Stomach (tissue), 9 donors: ENCODE data around the gene PMEPA1. TPM values are rescaled to one million over a fixed set of nuclear protein-coding genes. Genes with fewer than 3 reads are reported as not detected.

ENCODE experiments used
- DNase-seq, 2 donors: peaks; one replicate each; pipeline versions ENCODE4 v3.0.0 to v3.0.0-alpha.2; 2013 to 2019
- H3K27ac ChIP-seq, 5 donors: fragments of 200-600 bp in 4 of 5; sonication (generic) in 4 of 5; one replicate each; pipeline ENCODE4 v1.5.1; 2013 to 2019; ENCODE audit warnings: mild to moderate bottlenecking in 1 of 5, moderate library complexity in 1 of 5
- H3K27me3 ChIP-seq, 3 donors: fragments of 200-600 bp; sonication (generic); one replicate each; pipeline ENCODE4 v1.5.1; 2017 to 2019; ENCODE audit warnings: mixed run types in 1 of 3
- H3K36me3 ChIP-seq, 4 donors: fragments of 200-600 bp; sonication (generic); 1 replicate in 3 of 4; 2 replicates in 1 of 4; pipeline ENCODE4 v1.5.1; 2016 to 2019
- H3K4me1 ChIP-seq, 4 donors: fragments of 200-600 bp; sonication (generic); one replicate each; pipeline ENCODE4 v1.5.1; 2016 to 2019
- H3K4me3 ChIP-seq, 4 donors: fragments of 200-600 bp; sonication (generic) in 3 of 4; one replicate each; pipeline ENCODE4 v1.5.1; 2016 to 2019; ENCODE audit warnings: mild to moderate bottlenecking in 1 of 4
- H3K9me3 ChIP-seq, 4 donors: fragments of 200-600 bp; sonication (generic); one replicate each; pipeline ENCODE4 v1.5.1; 2016 to 2019
- CTCF ChIP-seq, 7 experiments: fragments of 450-650 bp in 4 of 7; fragments of 200-600 bp in 3 of 7; sonication (generic) in 3 of 7; IDR thresholded peaks; one replicate each; pipeline ENCODE4 v1.5.1; 2016 to 2019; ENCODE audit warnings: antibody characterized with exemption in 7 of 7, control low read depth in 2 of 7, mild to moderate bottlenecking in 1 of 7
- EP300 ChIP-seq: sonication (generic); formaldehyde crosslinking; IDR thresholded peaks from one replicate; pipeline ENCODE4 v1.6.1; 2017; ENCODE audit warnings: antibody characterized with exemption
- POLR2A ChIP-seq, 4 donors: fragments of 450-650 bp; IDR thresholded peaks; one replicate each; pipeline ENCODE4 v1.6.1; 2016; ENCODE audit warnings: antibody characterized with exemption in 4 of 4, control low read depth in 2 of 4, mild to moderate bottlenecking in 1 of 4, moderate library complexity in 1 of 4
- POLR2AphosphoS5 ChIP-seq, 3 donors: sonication (generic); formaldehyde crosslinking; IDR thresholded peaks; one replicate each; pipeline ENCODE4 v1.6.1; 2016; ENCODE audit warnings: antibody characterized with exemption in 3 of 3
- WGBS, 5 donors: extraction: QIAGEN DNeasy Blood & Tissue Kit in 3 of 5; methylation state at CpG; one replicate each; pipeline versions ENCODE4 v1.1.5 to v1.1.7; 2013 to 2018; 5-methylcytosine and 5-hydroxymethylcytosine counted together
- intact Hi-C: fragments of 100-400 bp; cut with DNase I; formaldehyde crosslinking; loops from one replicate; pipeline ENCODE4 v1.15.1; 2023; ENCODE audit warnings: low total_unique reads
- polyA plus RNA-seq, 3 donors: library from polyadenylated mRNA; stranded (reverse); fragments of 200-250 nt; gene quantifications; one replicate each; pipeline ENCODE4 v1.2.3, GENCODE V29; 2013
- total RNA-seq, 5 donors: library from RNA; depleted of rRNA; stranded (reverse); fragments of >200 nt; gene quantifications; one replicate each; pipeline versions ENCODE4 v1.1.0 to v1.2.3, GENCODE V29; 2014 to 2016
- donor health status: healthy with polysubstance abuse.
- donor health status: Bipolar disorder and iron deficiency.
- donor health status: healthy.

PMEPA1 gene
- total and polyA plus RNA-seq, 8 donors: 5.3 to 17.2 (median 8.0) TPM; not detected in 1

- Histone ChIP-seq H3K4me1 (peaks cover 0 to 9% (median 4%) of the 10 kb centered on the region in 4 donors), H3K9me3 (no peaks in the 10 kb centered on the region), H3K27me3 (no peaks in the 10 kb centered on the region), H3K4me3 (no peak overlapping the region), H3K27ac (no peak overlapping the region), H3K36me3 (no peaks in the 10 kb centered on the region)
- 61 to 76% (median 69%) methylated on average over 11 of the region's 11 CpGs for WGBS, 5 donors
- DNase-seq: no peak
- no peak for TF ChIP-seq POLR2A (IDR thresholded peaks at IDR 0.05)
- no peak for TF ChIP-seq POLR2AphosphoS5 (IDR thresholded peaks at IDR 0.05)
- no peak for TF ChIP-seq CTCF (IDR thresholded peaks at IDR 0.05)
- no peak for TF ChIP-seq EP300
- intact Hi-C loops: no loop called here
Observed at GRCh38 chr20:57742507-57743181, 32.8 kb upstream of the PMEPA1 start.

GRCh38 chr20:57738484-57738883 is 28.7 kb upstream of the PMEPA1 start:
- WGBS, 5 donors: 12 to 34% (median 20%) methylated on average over 2 of the region's 2 CpGs
- Histone ChIP-seq H3K9me3 (no peaks in the 10 kb centered on the region), H3K27ac (no peak overlapping the region), H3K4me1 (peaks cover 0 to 6% (median 0%) of the 10 kb centered on the region in 4 donors), H3K36me3 (no peaks in the 10 kb centered on the region), H3K4me3 (no peak overlapping the region), H3K27me3 (no peaks in the 10 kb centered on the region)
- DNase-seq: no peak
- no peak for TF ChIP-seq POLR2AphosphoS5 (IDR thresholded peaks at IDR 0.05)
- no peak for TF ChIP-seq CTCF (IDR thresholded peaks at IDR 0.05)
- no peak for TF ChIP-seq POLR2A (IDR thresholded peaks at IDR 0.05)
- no peak for TF ChIP-seq EP300
- intact Hi-C loops: no loop called here

- TF ChIP-seq POLR2AphosphoS5 (IDR thresholded peaks at IDR 0.05): no peak
- TF ChIP-seq CTCF (IDR thresholded peaks at IDR 0.05): no peak
- no peak for TF ChIP-seq EP300
- TF ChIP-seq POLR2A (IDR thresholded peaks at IDR 0.05): no peak
- intact Hi-C loops: no loop called here
- DNase-seq: no peak
- H3K36me3 ChIP-seq: no peaks in the 10 kb centered on the region
- peaks cover 0 to 6% (median 0%) of the 10 kb centered on the region in 4 donors for H3K4me1 ChIP-seq
- WGBS, 5 donors: 34 to 50% (median 38%) methylated on average over 2 of the region's 2 CpGs
- H3K9me3 ChIP-seq: no peaks in the 10 kb centered on the region
- no peaks in the 10 kb centered on the region for H3K27me3 ChIP-seq
- no peak overlapping the region for H3K4me3 ChIP-seq
- H3K27ac ChIP-seq: no peak overlapping the region
Observed at GRCh38 chr20:57738053-57738452, 28.2 kb upstream of the PMEPA1 start.

GRCh38 chr20:57737349-57737748 is 27.5 kb upstream of the PMEPA1 start:
- DNase-seq: no peak
- intact Hi-C loops: no loop called here
- Histone ChIP-seq H3K4me3 (no peak overlapping the region), H3K4me1 (peaks cover 0 to 6% (median 0%) of the 10 kb centered on the region in 4 donors), H3K27me3 (no peaks in the 10 kb centered on the region), H3K36me3 (no peaks in the 10 kb centered on the region), H3K9me3 (no peaks in the 10 kb centered on the region), H3K27ac (no peak overlapping the region)
- TF ChIP-seq POLR2A (IDR thresholded peaks at IDR 0.05) (no peak), EP300 (no peak), POLR2AphosphoS5 (IDR thresholded peaks at IDR 0.05) (no peak), CTCF (IDR thresholded peaks at IDR 0.05) (no peak)
- WGBS, 5 donors: 65 to 85% (median 79%) methylated on average over 4 of the region's 4 CpGs
